ENCODE measurements around the gene GSK3A. TPM values are rescaled to one million over a fixed set of nuclear protein-coding genes. Genes with fewer than 3 reads are reported as not detected.

Gene GSK3A
- total RNA-seq, 1 donor from 2014 or later, result 36.0 TPM

GRCh38 chr19:42281146-42281826 is 38.9 kb upstream of the GSK3A start:
- DNase-seq (ENCODE audit: low spot score), result peak; percentile 92

- DNase-seq (ENCODE audit: low spot score), result no peak
Observed at GRCh38 chr19:42280815-42281145, 38.4 kb upstream of the GSK3A start.

- peak; percentile 98 for DNase-seq (ENCODE audit: low spot score)
Observed at GRCh38 chr19:42279902-42280814, 37.8 kb upstream of the GSK3A start.

- no peak for DNase-seq (ENCODE audit: low spot score)
Observed at GRCh38 chr19:42279155-42279901, 36.9 kb upstream of the GSK3A start.

- no peak for DNase-seq (ENCODE audit: low spot score)
Observed at GRCh38 chr19:42278452-42279154, 36.2 kb upstream of the GSK3A start.

- no peak for DNase-seq (ENCODE audit: low spot score)
Observed at GRCh38 chr19:42277821-42278451, 35.5 kb upstream of the GSK3A start.

- DNase-seq (ENCODE audit: low spot score), result no peak
Observed at GRCh38 chr19:42276821-42277220, 34.4 kb upstream of the GSK3A start.

- no peak for DNase-seq (ENCODE audit: low spot score)
Observed at GRCh38 chr19:42276284-42276683, 33.9 kb upstream of the GSK3A start.

- no peak for DNase-seq (ENCODE audit: low spot score)
Observed at GRCh38 chr19:42275517-42275916, 33.1 kb upstream of the GSK3A start.

- no peak for DNase-seq (ENCODE audit: low spot score)
Observed at GRCh38 chr19:42275103-42275502, 32.7 kb upstream of the GSK3A start.

GRCh38 chr19:42274065-42274682 is 31.8 kb upstream of the GSK3A start:
- DNase-seq (ENCODE audit: low spot score), result no peak

GRCh38 chr19:42273407-42274064 is 31.1 kb upstream of the GSK3A start:
- DNase-seq (ENCODE audit: low spot score), result no peak

- no peak for DNase-seq (ENCODE audit: low spot score)
Observed at GRCh38 chr19:42272989-42273406, 30.6 kb upstream of the GSK3A start.

- no peak for DNase-seq (ENCODE audit: low spot score)
Observed at GRCh38 chr19:42272535-42272897, 30.1 kb upstream of the GSK3A start.

GRCh38 chr19:42271861-42272534 is 29.6 kb upstream of the GSK3A start:
- no peak for DNase-seq (ENCODE audit: low spot score)

GRCh38 chr19:42271045-42271419 is 28.6 kb upstream of the GSK3A start:
- no peak for DNase-seq (ENCODE audit: low spot score)

GRCh38 chr19:42270346-42271044 is 28.1 kb upstream of the GSK3A start:
- no peak for DNase-seq (ENCODE audit: low spot score)

- DNase-seq (ENCODE audit: low spot score), result no peak
Observed at GRCh38 chr19:42269478-42270345, 27.3 kb upstream of the GSK3A start.
